ENCODE results near the gene AUTS2.

DNA sequence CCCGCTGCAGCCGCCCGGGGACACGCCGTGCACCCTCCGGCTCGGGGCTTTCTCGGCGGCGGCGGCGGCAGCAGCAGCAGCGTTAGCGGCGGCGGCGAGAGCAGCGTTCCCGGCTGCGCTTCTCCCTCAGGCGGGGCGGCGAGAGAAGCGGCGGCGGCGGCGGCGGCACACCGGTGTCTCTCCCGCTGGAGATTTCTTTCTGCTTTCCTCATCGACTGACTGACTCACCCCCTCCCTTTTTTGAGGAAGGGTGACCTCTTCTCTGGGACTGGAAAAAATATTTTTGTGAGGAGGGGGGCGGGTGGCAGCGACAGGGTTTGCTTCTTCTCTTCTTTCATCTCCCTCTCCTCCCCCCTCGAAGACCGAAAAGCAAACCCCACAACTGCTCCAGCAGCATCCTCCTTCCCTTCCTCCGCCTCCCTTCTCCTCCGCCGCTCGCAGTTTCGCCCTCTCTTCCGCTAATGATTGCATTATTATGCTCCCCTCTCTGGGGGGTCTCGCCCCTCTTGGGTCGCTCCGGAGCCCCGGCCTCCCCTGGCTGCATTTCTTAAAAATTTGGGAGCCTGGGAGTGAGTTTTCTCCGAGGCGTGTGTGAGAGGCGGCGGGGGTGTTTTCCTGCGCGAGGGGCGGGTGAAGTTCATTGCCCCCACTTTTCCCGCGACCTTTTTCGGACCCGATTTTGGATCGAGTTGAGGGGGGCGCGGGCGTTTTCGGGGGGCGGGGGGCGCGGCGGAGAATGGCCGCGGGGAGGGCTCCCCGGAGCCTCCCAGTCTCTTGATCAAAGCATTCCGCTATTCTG, 411 bp downstream of the AUTS2 start:
- TF ChIP-seq, protein P1, sequence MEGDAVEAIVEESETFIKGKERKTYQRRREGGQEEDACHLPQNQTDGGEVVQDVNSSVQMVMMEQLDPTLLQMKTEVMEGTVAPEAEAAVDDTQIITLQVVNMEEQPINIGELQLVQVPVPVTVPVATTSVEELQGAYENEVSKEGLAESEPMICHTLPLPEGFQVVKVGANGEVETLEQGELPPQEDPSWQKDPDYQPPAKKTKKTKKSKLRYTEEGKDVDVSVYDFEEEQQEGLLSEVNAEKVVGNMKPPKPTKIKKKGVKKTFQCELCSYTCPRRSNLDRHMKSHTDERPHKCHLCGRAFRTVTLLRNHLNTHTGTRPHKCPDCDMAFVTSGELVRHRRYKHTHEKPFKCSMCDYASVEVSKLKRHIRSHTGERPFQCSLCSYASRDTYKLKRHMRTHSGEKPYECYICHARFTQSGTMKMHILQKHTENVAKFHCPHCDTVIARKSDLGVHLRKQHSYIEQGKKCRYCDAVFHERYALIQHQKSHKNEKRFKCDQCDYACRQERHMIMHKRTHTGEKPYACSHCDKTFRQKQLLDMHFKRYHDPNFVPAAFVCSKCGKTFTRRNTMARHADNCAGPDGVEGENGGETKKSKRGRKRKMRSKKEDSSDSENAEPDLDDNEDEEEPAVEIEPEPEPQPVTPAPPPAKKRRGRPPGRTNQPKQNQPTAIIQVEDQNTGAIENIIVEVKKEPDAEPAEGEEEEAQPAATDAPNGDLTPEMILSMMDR (conservative IDR thresholded peaks at IDR 0.05; ENCODE audit: low read length), result no peak
- no peak for TF ChIP-seq EZH2phosphoT487 (IDR thresholded peaks at IDR 0.05; ENCODE audit: borderline replicate concordance)
